DMS153 treated with DMSO at 0.1 percent for 48 hours (cell line): ENCODE measurements around the gene DNAJB6.

Source experiments
- DNase-seq: peaks from one replicate; lab custom pipeline; 2025; ENCODE audit not compliant: unreplicated experiment; lab: John Stamatoyannopoulos, UW

Gene DNAJB6

GRCh38 chr7:157408258-157409101 lies 71.7 kb downstream of the DNAJB6 start:
- no peak for DNase-seq

DNA sequence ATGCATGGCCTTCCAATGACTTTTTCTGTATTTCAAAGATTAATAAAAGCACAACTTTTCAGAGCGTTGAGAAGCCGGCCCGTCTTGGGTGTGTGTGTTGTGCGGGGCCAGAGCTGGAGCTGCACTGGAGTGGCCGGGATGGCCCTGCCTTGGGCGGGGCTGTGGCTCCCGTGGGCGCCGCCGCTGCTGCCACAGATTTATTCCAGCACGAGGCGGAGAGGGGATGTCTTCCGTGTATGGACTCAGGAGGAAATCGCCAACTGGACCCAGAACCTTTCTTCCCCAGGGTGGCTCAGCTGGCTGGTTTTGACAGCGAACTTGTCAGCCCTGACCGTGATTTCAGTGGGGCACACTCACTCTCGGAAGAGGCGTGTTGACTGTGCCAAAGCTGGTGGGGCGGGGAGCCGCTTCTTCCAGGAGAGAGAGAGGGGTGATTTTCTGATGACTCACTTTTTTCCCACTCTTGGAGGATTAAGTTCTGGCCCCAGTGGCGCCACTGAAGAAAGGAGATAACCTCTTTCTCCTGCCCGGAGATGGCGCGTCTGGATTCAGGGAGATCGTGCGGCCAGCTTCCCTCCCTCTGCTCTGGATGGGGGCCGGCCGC lies 72.4 kb downstream of the DNAJB6 start:
- DNase-seq, result no peak

- DNase-seq, result no peak
Measured at GRCh38 chr7:157409753-157410727, 73.2 kb downstream of the DNAJB6 start.

- DNase-seq, result no peak
Measured at GRCh38 chr7:157410831-157411556, 74.2 kb downstream of the DNAJB6 start.

DNA sequence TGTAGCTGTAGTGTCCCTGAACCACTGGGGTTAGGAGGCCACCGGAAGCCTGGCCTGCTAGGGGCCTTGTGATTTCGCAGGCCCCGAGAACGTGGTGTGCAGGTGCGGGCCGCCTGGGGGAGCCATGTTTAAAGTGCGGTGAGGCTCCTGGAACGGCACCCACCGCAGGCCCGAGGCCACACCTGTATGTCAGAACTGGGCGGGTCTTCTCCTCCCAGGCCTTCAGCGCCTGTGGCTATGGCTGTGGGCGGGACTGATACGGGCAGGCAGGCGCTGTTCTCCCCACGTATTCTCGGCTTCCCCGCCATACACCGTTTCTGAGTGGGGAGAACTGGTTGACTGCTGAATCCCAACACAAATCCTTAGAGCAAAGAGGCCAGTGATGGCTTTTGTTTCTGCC lies 74.8 kb downstream of the DNAJB6 start:
- no peak for DNase-seq

DNA sequence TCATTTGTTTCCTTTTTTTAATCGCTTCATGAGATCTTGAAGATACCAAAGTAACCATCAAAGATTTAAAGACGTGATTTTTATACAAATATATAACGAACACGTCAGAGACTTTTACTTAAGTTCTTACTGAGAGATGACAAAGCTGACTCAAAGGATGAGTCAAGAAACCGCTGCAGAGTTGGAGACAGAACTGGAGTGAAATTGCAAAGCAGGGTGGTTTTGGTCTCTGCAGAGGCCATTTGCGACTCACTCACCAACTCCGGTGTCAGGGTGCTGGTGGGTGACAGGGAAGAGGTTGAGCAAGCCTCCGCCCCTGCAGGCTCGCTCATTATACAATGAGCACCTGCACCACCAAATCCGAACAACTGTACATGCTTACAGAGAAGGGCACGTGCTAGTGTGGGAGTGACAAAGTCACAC lies 75.2 kb downstream of the DNAJB6 start:
- DNase-seq, result no peak

GRCh38 chr7:157412491-157413180 lies 75.8 kb downstream of the DNAJB6 start:
- no peak for DNase-seq

DNA sequence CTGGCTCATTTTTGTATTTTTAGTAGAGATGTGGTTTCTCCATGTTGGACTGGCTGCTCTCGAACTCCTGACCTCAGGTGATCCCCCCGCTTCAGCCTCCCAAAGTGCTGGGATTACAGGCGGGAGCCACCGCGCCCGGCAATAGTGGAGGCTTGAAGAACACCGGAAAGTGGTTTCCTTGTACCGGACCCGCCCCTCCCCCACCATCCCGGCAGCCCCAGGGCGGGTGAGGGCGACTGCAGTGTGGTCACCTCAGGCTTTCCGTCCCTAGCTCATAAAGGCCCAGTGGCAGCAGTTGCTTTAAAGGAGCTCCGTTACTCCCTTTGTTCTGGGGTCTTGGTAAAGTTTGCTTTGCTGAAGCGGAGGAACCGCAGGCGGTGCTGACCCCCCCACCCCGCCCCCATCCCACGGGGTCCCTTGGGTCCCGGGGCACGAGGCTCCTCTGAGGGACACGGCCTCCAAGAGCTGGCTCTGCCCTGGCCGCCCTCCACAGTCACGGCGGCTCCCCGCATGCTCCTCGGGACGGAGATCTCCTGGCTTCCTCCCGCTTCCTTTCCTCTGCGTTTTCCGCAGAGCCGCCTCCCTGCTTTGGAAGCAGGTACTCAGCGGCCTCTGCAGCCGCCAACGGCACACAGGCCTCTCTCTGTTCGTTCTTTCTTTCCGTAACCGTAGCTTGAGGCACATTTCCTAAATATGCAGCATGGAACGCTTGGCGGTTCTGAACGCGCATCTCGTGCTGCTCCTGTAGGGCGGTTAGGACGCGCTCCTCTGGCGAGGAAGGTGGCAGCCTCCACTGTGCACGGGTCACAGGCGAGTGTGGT lies 77.3 kb downstream of the DNAJB6 start:
- DNase-seq, result no peak

- no peak for DNase-seq
Measured at GRCh38 chr7:157414702-157415096, 77.9 kb downstream of the DNAJB6 start.

DNA sequence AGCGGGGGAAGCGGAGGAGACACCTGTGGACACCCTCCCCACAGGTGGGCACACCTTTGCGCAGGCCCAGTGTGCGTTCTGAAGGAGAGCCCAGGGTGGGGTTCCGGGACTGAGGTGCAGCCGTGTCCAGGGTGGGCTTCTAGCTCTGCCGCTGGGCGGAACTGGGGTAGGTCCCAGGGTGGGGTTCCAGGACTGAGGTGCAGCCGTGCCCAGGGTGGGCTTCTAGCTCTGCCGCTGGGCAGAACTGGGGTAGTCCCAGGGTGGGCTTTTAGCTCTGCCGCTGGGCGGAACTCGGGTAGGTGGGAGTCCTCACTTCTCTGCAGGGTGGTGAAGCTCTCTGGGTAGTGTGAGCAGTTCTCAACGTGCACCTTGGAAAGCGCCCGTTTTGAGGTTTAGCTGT lies 78.7 kb downstream of the DNAJB6 start:
- DNase-seq, result no peak

DNA sequence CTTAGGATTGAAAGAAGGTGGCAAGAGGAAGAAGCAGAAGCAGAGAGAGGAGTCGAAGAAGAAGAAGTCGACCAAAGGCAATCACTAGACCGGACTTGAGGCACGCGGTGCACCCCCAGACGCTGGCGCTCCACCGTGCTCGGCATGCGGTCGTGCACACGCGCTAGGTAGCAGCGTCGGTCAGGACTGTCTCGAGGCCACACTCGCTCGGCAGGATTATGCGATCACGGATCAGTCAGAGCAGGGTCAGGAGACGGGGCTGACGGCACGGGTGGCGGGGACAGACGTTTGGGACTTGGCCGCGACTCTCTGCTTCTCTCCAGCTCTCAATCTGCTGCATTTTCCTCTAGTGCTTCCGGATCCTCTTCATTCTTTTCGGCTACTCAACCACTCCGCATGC lies 79.2 kb downstream of the DNAJB6 start:
- DNase-seq, result no peak

DNA sequence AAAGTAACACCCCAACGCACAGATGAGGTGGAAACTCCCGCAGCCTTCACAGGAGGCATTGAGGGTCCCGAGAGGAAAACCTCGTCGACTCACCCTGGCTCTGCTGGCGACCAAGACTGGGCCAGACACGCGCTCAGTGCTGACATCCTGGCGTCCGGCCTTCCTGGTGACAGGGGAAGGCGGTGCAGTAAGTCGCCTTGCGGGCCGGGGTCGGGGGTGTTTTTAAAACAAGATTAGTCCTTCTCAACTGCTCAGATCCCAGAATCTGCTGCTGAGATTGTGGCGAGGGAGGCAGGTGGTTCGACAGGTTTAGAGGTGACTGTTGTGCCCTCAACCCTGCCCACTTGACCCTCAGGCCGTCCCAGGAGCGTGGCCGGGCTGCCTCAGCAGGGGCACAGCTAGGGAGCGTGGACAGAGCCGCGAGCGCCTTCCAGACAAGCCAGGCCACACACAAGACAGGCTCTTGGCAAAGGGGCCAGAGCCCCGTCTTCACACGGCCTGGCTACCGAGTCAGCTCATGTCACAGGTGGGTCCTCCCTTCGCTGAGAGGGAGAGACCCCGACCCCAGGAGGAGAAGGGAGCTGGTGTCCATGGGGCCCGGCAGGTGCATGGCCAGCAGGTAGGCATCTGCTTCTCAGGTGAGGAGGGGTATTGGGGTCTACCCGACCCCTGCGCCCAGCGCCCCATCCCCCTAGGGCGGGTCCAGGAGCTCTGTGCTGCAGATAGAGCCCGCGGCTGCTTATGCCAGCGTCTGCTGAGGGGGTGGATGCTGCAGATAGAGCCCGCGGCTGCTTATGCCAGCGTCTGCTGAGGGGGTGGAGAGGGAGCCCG lies 81.6 kb downstream of the DNAJB6 start:
- DNase-seq, result no peak

DNA sequence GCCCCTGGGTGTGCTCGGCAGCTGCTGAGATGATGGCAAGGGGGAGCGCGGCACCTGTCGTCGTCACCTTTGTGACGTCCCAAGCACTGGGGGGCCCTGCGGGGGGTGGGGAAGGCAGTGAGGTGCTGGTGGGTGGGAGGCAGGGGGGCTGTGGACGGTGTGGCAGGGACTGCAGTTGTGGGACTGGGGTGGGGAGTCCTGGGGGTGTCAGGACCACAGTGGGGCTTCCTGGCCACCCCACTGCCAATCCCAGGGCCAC lies 82.2 kb downstream of the DNAJB6 start:
- DNase-seq, result no peak

GRCh38 chr7:157422279-157422678 lies 85.5 kb downstream of the DNAJB6 start:
- DNase-seq, result no peak

DNA sequence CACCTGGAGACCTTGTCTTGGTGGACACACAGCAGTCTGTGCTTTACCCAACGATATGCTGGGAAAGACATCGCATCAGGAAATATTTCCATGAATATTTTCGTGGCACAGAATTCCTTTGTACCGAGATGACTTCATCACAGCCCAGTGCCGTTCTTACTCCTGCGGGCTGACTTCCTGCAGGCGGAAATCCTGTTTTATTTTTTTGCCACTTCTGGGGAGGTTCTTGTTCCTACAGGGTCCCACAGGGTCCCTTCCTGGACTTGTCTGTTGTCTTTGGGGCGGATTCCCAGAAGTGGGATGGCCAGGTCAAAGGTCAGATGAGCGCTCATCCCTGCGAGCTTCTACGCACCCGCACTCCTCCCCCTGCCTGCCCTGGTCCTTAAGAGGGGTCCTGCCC lies 86.5 kb downstream of the DNAJB6 start:
- no peak for DNase-seq

- DNase-seq, result no peak
Measured at GRCh38 chr7:157423886-157424565, 87.2 kb downstream of the DNAJB6 start.

DNA sequence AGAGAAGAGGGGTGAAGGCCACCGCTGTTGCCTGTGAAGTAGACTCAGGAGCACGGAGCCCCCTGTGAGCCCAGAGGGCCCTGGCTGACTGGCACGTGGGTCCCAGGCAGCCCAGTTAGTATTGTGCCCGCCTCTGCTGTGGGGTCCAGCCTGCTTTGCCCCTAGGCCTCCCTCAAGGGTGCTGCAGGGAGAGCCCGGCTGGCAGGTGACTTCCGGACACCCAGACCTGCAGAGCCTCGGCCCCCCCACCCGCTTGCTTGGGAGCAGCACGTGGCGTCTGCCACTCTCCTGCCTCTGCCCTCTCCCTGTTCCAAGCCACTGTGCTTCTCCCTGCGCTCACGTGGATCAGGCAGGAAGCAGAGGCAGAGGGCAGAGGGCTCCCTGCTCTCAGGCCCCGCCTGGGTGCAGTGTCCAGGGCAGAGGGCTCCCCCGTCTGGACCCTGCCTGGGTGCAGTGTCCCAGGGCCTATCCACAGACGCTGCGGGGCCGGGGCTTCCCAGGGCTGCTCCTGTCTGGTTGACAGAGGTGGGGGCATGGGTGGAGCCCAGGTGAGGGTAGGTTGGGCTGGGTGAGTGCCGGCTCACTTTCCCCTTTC lies 88.4 kb downstream of the DNAJB6 start:
- DNase-seq, result no peak

DNA sequence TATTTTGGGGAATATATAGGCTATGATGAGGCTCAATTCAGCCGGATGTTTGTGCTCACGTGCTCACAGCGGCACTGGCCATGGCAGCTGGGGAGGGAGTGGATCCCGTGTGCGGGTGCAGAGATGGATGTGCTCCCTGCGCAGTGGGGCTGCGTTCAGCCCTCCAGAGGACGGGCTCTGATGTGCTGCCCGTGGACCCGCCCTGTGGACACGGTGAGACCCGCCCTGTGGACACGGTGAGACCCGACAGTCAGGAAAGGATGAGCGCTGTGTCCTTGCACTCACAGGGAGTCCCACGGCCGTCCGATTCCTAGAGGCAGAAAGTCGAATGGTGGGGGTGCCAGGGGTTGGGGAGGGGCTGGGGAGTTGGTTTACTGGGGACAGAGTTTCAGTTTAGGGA lies 89.0 kb downstream of the DNAJB6 start:
- DNase-seq, result no peak
